Uterus (tissue), 4 donors: Measurements from ENCODE around the gene EXOC4. TPM values are rescaled to one million over a fixed set of nuclear protein-coding genes. Genes with fewer than 3 reads are reported as not detected.

Experiments used
- DNase-seq, 2 donors: peaks; one replicate each; pipeline ENCODE4 v3.0.0-alpha.2; 2019 to 2020
- H3K27ac ChIP-seq, 2 donors: fragments of 200-600 bp; sonication (generic); 1 replicate in 1 of 2; 2 replicates in 1 of 2; pipeline ENCODE4 v1.5.1; 2016 to 2018
- H3K27me3 ChIP-seq, 2 donors: fragments of 200-600 bp; sonication (generic); one replicate each; pipeline ENCODE4 v1.5.1; 2018 to 2019; ENCODE audit warnings: control low read depth in 1 of 2
- H3K36me3 ChIP-seq, 2 donors: fragments of 200-600 bp; sonication (generic); one replicate each; pipeline ENCODE4 v1.5.1; 2019; ENCODE audit warnings: control low read depth in 1 of 2
- H3K4me1 ChIP-seq, 2 donors: fragments of 200-600 bp; sonication (generic); one replicate each; pipeline ENCODE4 v1.5.1; 2018 to 2019; ENCODE audit warnings: control low read depth in 1 of 2
- H3K4me3 ChIP-seq, 2 donors: fragments of 200-600 bp; sonication (generic); 1 replicate in 1 of 2; 2 replicates in 1 of 2; pipeline ENCODE4 v1.5.1; 2018 to 2019; ENCODE audit warnings: mild to moderate bottlenecking in 1 of 2
- H3K9me3 ChIP-seq, 2 donors: fragments of 200-600 bp; sonication (generic); one replicate each; pipeline ENCODE4 v1.5.1; 2019; ENCODE audit warnings: control low read depth in 1 of 2
- CTCF ChIP-seq, 4 experiments: fragments of 200-600 bp in 2 of 4; fragments of 450-650 bp in 2 of 4; sonication (generic) in 2 of 4; IDR thresholded peaks; one replicate each; pipeline ENCODE4 v1.5.1; 2016 to 2019; ENCODE audit warnings: antibody characterized with exemption in 4 of 4, mild to moderate bottlenecking in 2 of 4, moderate library complexity in 1 of 4
- POLR2A ChIP-seq, 2 donors: fragments of 450-650 bp; IDR thresholded peaks; one replicate each; pipeline ENCODE4 v1.6.1; 2016; ENCODE audit warnings: antibody characterized with exemption in 2 of 2, mild to moderate bottlenecking in 1 of 2, moderate library complexity in 1 of 2
- intact Hi-C: fragments of 100-400 bp; cut with DNase I; formaldehyde crosslinking; loops from one replicate; pipeline ENCODE4 v1.15.1; 2023; ENCODE audit warnings: low total_unique reads
- total RNA-seq, 4 donors: library from RNA; depleted of rRNA in 3 of 4; stranded (reverse); fragments of >200 nt in 3 of 4; gene quantifications; one replicate each; pipeline versions ENCODE4 v1.1.0 to v1.2.4, GENCODE V29; 2014 to 2023
- donor health status: DM: yes; HTN: yes; CAD: no.

Gene EXOC4
- total RNA-seq, 4 donors from 2014 or later = 27.2 to 126 (median 65.4) TPM

GRCh38 chr7:133514551-133514950 lies 261.7 kb downstream of the EXOC4 start:
- DNase-seq = no peak
- no peak for TF ChIP-seq POLR2A (IDR thresholded peaks at IDR 0.05)
- TF ChIP-seq CTCF (IDR thresholded peaks at IDR 0.05) = no peak
- intact Hi-C loops = no loop called here

GRCh38 chr7:133517766-133518165 lies 264.9 kb downstream of the EXOC4 start:
- no peak for TF ChIP-seq POLR2A (IDR thresholded peaks at IDR 0.05)
- TF ChIP-seq CTCF (IDR thresholded peaks at IDR 0.05) = no peak
- DNase-seq = no peak
- Histone ChIP-seq H3K4me1 (no peaks in the 10 kb centered on the region), H3K27ac (no peak overlapping the region), H3K27me3 (no peaks in the 10 kb centered on the region), H3K4me3 (no peak overlapping the region), H3K36me3 (no peaks in the 10 kb centered on the region), H3K9me3 (no peaks in the 10 kb centered on the region)
- intact Hi-C loops = no loop called here

More at GRCh38 chr7:133514551-133514950, 261.7 kb downstream of the EXOC4 start:
- H3K4me1 ChIP-seq = no peaks in the 10 kb centered on the region
- no peaks in the 10 kb centered on the region for H3K9me3 ChIP-seq
- no peak overlapping the region for H3K27ac ChIP-seq
- no peaks in the 10 kb centered on the region for H3K36me3 ChIP-seq
- no peaks in the 10 kb centered on the region for H3K27me3 ChIP-seq
- no peak overlapping the region for H3K4me3 ChIP-seq

GRCh38 chr7:133518718-133519117 lies 265.8 kb downstream of the EXOC4 start:
- H3K27me3 ChIP-seq = no peaks in the 10 kb centered on the region
- no peak overlapping the region for H3K27ac ChIP-seq
- no peaks in the 10 kb centered on the region for H3K9me3 ChIP-seq
- no peak overlapping the region for H3K4me3 ChIP-seq
- DNase-seq = no peak
- no peaks in the 10 kb centered on the region for H3K4me1 ChIP-seq
- TF ChIP-seq POLR2A (IDR thresholded peaks at IDR 0.05) (no peak), CTCF (IDR thresholded peaks at IDR 0.05) (no peak)
- intact Hi-C loops = no loop called here
- H3K36me3 ChIP-seq = no peaks in the 10 kb centered on the region

GRCh38 chr7:133520248-133520647 lies 267.4 kb downstream of the EXOC4 start:
- no peak for DNase-seq
- intact Hi-C loops = no loop called here

GRCh38 chr7:133522501-133522900 lies 269.6 kb downstream of the EXOC4 start:
- no peak overlapping the region for H3K4me3 ChIP-seq
- TF ChIP-seq POLR2A (IDR thresholded peaks at IDR 0.05) (no peak), CTCF (IDR thresholded peaks at IDR 0.05) (no peak)
- H3K36me3 ChIP-seq = no peaks in the 10 kb centered on the region
- no peaks in the 10 kb centered on the region for H3K27me3 ChIP-seq
- DNase-seq = no peak
- H3K4me1 ChIP-seq = no peaks in the 10 kb centered on the region
- no peaks in the 10 kb centered on the region for H3K9me3 ChIP-seq
- intact Hi-C loops = no loop called here
- no peak overlapping the region for H3K27ac ChIP-seq

More at GRCh38 chr7:133520248-133520647, 267.4 kb downstream of the EXOC4 start:
- no peaks in the 10 kb centered on the region for H3K36me3 ChIP-seq
- no peaks in the 10 kb centered on the region for H3K27me3 ChIP-seq
- no peak for TF ChIP-seq POLR2A (IDR thresholded peaks at IDR 0.05)
- TF ChIP-seq CTCF (IDR thresholded peaks at IDR 0.05) = no peak
- no peaks in the 10 kb centered on the region for H3K4me1 ChIP-seq
- H3K27ac ChIP-seq = no peak overlapping the region
- H3K9me3 ChIP-seq = no peaks in the 10 kb centered on the region
- H3K4me3 ChIP-seq = no peak overlapping the region
